ENCODE data around the gene TCF20.

Gene TCF20

GRCh38 chr22:42270510-42271190, at the start of gene TCF20:
TCF20 (minus strand) TSS chr22:42270653; CDS start chr22:42215305, 55,348 bp downstream.
- peak within 1 kb of the TSS; percentile 99 for H3K4me3 ChIP-seq (ENCODE audit: low read depth, low read length)
- DNase-seq (ENCODE audit: low read depth) = peak; percentile 25

- no peak for DNase-seq (ENCODE audit: low read depth)
- H3K4me3 ChIP-seq (ENCODE audit: low read depth, low read length) = no peak overlapping the region
These were observed 48.9 kb upstream of the TCF20 start for GRCh38 chr22:42319386-42319785.

DNA sequence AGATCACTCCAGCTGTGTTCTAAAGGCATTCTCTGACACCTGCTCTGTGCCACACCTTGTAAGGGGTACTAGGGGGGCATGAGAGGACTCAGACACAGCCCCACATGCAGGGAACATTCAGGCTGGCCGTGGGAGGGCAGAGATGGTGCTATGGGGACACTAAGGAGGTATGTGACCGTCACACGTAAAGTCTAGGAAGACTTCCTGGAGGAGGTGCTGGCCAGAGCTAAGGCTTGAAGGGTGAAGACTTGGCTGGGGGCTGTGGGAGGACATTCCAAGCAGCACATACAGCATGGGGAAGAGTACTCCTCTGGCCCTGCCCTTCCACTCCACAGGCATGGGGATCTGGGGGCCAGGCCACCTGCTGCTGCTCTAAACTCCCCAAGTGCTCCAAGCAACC, 48.5 kb upstream of the TCF20 start:
- no peak overlapping the region for H3K4me3 ChIP-seq (ENCODE audit: low read depth, low read length)
- DNase-seq (ENCODE audit: low read depth) = no peak

- no peak for DNase-seq (ENCODE audit: low read depth)
- no peak overlapping the region for H3K4me3 ChIP-seq (ENCODE audit: low read depth, low read length)
These were observed 47.5 kb upstream of the TCF20 start for GRCh38 chr22:42317691-42318547.

DNA sequence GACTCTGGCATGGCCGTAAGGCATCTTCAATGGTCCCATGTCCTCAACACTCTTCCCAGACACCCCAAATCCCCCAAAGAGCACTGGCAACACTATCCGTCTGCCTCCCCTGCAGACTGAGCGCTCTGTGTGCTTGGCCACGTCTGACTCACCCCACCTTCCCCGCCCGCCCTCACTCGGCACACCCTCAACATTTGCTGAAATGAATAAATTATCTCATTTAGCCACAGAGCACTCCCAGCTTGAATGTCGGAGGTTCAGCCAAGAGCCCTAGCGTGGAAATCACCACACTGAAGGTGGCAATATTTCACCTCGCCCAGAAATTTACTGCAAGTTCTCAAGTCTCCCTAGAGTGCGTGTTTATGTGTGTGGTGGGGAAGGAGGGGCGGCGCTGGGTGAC, 46.6 kb upstream of the TCF20 start:
- no peak for DNase-seq (ENCODE audit: low read depth)

GRCh38 chr22:42315392-42315756, 44.9 kb upstream of the TCF20 start:
- DNase-seq (ENCODE audit: low read depth) = no peak
- H3K4me3 ChIP-seq (ENCODE audit: low read depth, low read length) = no peak overlapping the region

More for the DNA sequence above, 46.6 kb upstream of the TCF20 start:
- H3K4me3 ChIP-seq (ENCODE audit: low read depth, low read length) = no peak overlapping the region

- no peak for DNase-seq (ENCODE audit: low read depth)
- H3K4me3 ChIP-seq (ENCODE audit: low read depth, low read length) = no peak overlapping the region
These were observed 44.4 kb upstream of the TCF20 start for GRCh38 chr22:42314709-42315391.

- no peak overlapping the region for H3K4me3 ChIP-seq (ENCODE audit: low read depth, low read length)
- no peak for DNase-seq (ENCODE audit: low read depth)
These were observed 43.5 kb upstream of the TCF20 start for GRCh38 chr22:42313804-42314581.

- no peak for DNase-seq (ENCODE audit: low read depth)
- no peak overlapping the region for H3K4me3 ChIP-seq (ENCODE audit: low read depth, low read length)
These were observed 42.8 kb upstream of the TCF20 start for GRCh38 chr22:42313204-42313603.

DNA sequence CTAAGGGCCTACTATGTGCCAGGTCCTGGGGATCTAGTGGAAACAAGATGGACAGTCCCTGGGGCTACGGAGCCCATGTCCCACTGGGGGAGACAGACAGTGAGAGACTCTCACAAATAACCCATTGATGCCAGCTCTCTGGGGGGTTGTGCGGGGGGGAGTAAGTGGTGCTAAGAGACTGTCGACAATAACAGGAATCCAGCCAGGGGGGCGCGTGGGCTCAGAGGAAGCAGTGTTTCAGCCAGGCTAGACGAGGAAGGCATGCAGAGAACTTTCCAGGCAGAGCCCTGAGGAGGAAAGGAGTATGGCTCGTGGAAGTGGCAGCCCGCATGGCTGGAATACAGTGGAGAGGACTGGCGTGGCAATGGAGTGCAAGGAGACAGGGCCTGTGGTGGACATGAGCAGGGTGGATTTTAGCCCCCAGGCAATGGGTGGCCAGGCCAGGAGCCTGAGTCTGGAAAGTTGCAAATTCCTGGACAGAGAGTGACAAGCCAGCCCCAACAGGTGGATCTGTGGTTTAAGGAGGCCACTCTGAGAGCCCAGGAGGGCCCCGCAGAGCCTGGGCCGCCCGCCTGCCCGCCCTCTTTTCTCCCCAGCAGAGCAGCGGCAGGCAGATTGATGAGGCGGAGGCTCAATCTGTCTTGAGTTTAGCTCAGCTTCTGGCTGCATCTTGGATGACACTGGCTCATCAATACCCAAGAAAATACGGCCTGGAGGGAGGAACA, 40.0 kb upstream of the TCF20 start:
- H3K4me3 ChIP-seq (ENCODE audit: low read depth, low read length) = no peak overlapping the region
- DNase-seq (ENCODE audit: low read depth) = no peak

- DNase-seq (ENCODE audit: low read depth) = no peak
- no peak overlapping the region for H3K4me3 ChIP-seq (ENCODE audit: low read depth, low read length)
These were observed 39.4 kb upstream of the TCF20 start for GRCh38 chr22:42309865-42310264.

- DNase-seq (ENCODE audit: low read depth) = no peak
- H3K4me3 ChIP-seq (ENCODE audit: low read depth, low read length) = no peak overlapping the region
These were observed 38.5 kb upstream of the TCF20 start for GRCh38 chr22:42308892-42309468.

- no peak for DNase-seq (ENCODE audit: low read depth)
These were observed 37.5 kb upstream of the TCF20 start for GRCh38 chr22:42307806-42308563.

GRCh38 chr22:42306010-42306409, 35.6 kb upstream of the TCF20 start:
- H3K4me3 ChIP-seq (ENCODE audit: low read depth, low read length) = no peak overlapping the region
- no peak for DNase-seq (ENCODE audit: low read depth)

More at GRCh38 chr22:42307806-42308563, 37.5 kb upstream of the TCF20 start:
- no peak overlapping the region for H3K4me3 ChIP-seq (ENCODE audit: low read depth, low read length)

GRCh38 chr22:42304324-42304790, 33.9 kb upstream of the TCF20 start:
- no peak for DNase-seq (ENCODE audit: low read depth)
- no peak overlapping the region for H3K4me3 ChIP-seq (ENCODE audit: low read depth, low read length)

DNA sequence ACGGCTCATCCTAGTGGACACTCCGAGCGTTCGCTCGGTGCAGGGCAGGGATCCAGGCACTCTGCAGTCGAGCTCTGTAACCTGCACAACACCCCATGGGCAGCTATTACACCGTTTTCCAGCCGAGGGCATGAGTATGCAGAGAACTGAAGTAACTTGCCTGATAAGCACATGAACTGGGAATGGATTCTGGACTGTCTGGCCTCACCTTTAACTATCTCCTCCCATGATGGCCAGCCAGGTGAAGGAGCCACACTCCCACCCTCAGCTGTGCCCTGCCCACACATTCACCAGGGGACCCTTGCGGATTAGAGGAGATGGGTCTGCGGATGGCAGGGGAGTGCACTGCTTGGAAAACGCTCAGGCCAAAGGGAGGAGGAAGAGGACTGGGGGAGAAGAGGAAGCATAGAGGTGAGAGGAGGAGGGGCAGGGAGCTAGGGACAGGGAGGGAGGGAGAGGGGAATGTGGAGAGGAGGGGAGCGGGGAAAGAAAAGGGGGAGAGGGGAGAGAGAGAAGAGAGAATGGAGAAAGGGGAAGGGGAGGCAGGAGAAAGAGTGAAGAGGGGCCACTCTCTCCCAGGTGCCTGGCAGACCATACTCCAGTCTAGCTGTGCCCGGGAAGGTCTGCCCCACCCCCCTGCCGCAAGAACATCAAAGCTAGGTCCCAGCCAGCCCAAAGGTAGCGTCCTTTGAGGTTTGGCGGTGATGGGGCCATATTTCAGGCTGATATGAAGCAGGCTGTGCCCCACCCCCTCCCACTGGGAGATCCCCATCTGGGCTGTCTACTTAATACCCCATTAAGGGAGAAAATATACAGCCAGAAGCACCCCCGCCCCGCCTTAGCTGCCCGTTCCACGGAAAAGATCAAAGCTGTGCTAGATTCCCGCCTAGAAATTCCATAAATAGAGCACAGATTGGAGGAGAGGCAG, 33.2 kb upstream of the TCF20 start:
- no peak for DNase-seq (ENCODE audit: low read depth)
- H3K4me3 ChIP-seq (ENCODE audit: low read depth, low read length) = no peak overlapping the region

DNA sequence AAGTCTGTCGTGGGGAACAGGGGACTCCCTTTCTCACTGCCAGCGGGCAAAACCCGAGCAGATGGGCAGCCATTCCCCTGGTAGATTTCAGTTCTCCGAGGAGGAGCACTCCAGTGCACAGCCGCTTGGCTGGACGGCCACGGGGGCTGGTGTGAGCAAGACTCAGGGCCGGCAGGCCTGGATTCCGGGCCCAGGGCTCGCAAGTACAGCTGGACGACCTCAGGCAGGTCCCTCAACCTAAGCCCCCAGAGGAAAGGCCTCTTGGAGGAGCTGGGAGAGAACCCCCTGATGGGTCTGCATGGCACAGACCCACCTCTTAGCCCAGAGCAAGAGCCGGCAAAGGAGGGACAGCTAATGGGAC, 31.3 kb upstream of the TCF20 start:
- DNase-seq (ENCODE audit: low read depth) = no peak
- H3K4me3 ChIP-seq (ENCODE audit: low read depth, low read length) = no peak overlapping the region

Measured in skeletal muscle cell (primary cell).